ENCODE results near the gene TMPRSS5.

Gene TMPRSS5

GRCh38 chr11:113728814-113729213 is 22.7 kb upstream of the TMPRSS5 start:
- no peak for DNase-seq (ENCODE audit: low read depth in 2 of 2)
- no peak for TF ChIP-seq CTCF (IDR thresholded peaks at IDR 0.05; ENCODE audit: low read depth, low read length)
- no peak overlapping the region for H3K4me3 ChIP-seq (replicated peaks in 1 of 2; ENCODE audit: low read depth in 2 of 2, low read length in 2 of 2)

GRCh38 chr11:113725913-113726312 is 19.8 kb upstream of the TMPRSS5 start:
- no peak for TF ChIP-seq CTCF (IDR thresholded peaks at IDR 0.05; ENCODE audit: low read depth, low read length)
- no peak overlapping the region for H3K4me3 ChIP-seq (replicated peaks in 1 of 2; ENCODE audit: low read depth in 2 of 2, low read length in 2 of 2)
- no peak for DNase-seq (ENCODE audit: low read depth in 2 of 2)

GRCh38 chr11:113725407-113725806 is 19.3 kb upstream of the TMPRSS5 start:
- DNase-seq (ENCODE audit: low read depth in 2 of 2), result no peak
- TF ChIP-seq CTCF (IDR thresholded peaks at IDR 0.05; ENCODE audit: low read depth, low read length), result no peak
- no peak overlapping the region for H3K4me3 ChIP-seq (replicated peaks in 1 of 2; ENCODE audit: low read depth in 2 of 2, low read length in 2 of 2)

- TF ChIP-seq CTCF (IDR thresholded peaks at IDR 0.05; ENCODE audit: low read depth, low read length), result no peak
- no peak for DNase-seq (ENCODE audit: low read depth in 2 of 2)
- H3K4me3 ChIP-seq (replicated peaks in 1 of 2; ENCODE audit: low read depth in 2 of 2, low read length in 2 of 2), result no peak overlapping the region
Measured at GRCh38 chr11:113724778-113725177, 18.7 kb upstream of the TMPRSS5 start.

GRCh38 chr11:113723787-113724186 is 17.7 kb upstream of the TMPRSS5 start:
- no peak for TF ChIP-seq CTCF (IDR thresholded peaks at IDR 0.05; ENCODE audit: low read depth, low read length)
- no peak overlapping the region for H3K4me3 ChIP-seq (replicated peaks in 1 of 2; ENCODE audit: low read depth in 2 of 2, low read length in 2 of 2)
- DNase-seq (ENCODE audit: low read depth in 2 of 2), result no peak

- TF ChIP-seq CTCF (IDR thresholded peaks at IDR 0.05; ENCODE audit: low read depth, low read length), result no peak
- H3K4me3 ChIP-seq (replicated peaks in 1 of 2; ENCODE audit: low read depth in 2 of 2, low read length in 2 of 2), result no peak overlapping the region
- no peak for DNase-seq (ENCODE audit: low read depth in 2 of 2)
Measured at GRCh38 chr11:113722934-113723333, 16.8 kb upstream of the TMPRSS5 start.

- no peak overlapping the region for H3K4me3 ChIP-seq (replicated peaks in 1 of 2; ENCODE audit: low read depth in 2 of 2, low read length in 2 of 2)
- DNase-seq (ENCODE audit: low read depth in 2 of 2), result no peak
- TF ChIP-seq CTCF (IDR thresholded peaks at IDR 0.05; ENCODE audit: low read depth, low read length), result no peak
Measured at GRCh38 chr11:113722221-113722620, 16.1 kb upstream of the TMPRSS5 start.

Measured in cardiac fibroblast (primary cell).